Mesenchymal stem cell (in vitro differentiated cells and primary cell): ENCODE results near the gene BRME1.

Experiments
- DNase-seq: peaks from one replicate; pipeline ENCODE4 v3.0.0-alpha.2; 2013
- H2AFZ ChIP-seq: one replicate; pipeline ENCODE4 v1.6.1; 2013; ENCODE audit warnings: low read depth, mild to moderate bottlenecking, control low read depth, inconsistent platforms, low read length, moderate library complexity
- H2AK5ac ChIP-seq: 2 replicates; pipeline ENCODE4 v1.6.1; 2013; ENCODE audit warnings: low read length, moderate library complexity, mild to moderate bottlenecking, inconsistent platforms; ENCODE audit not compliant: severe bottlenecking
- H2BK120ac ChIP-seq: one replicate; pipeline ENCODE4 v1.6.1; 2013; ENCODE audit warnings: low read depth, mild to moderate bottlenecking, inconsistent platforms, low read length, moderate library complexity
- H2BK12ac ChIP-seq, 2 experiments: one replicate each; pipeline ENCODE4 v1.6.1; 2013; ENCODE audit warnings: inconsistent platforms in 2 of 2, low read length in 2 of 2, mild to moderate bottlenecking in 2 of 2, moderate library complexity in 2 of 2, control low read depth in 1 of 2
- H2BK15ac ChIP-seq: one replicate; pipeline ENCODE4 v1.6.1; 2013; ENCODE audit warnings: mild to moderate bottlenecking, low read depth, inconsistent platforms; ENCODE audit not compliant: poor library complexity, severe bottlenecking
- H2BK5ac ChIP-seq: 2 replicates; pipeline ENCODE4 v1.6.1; 2013; ENCODE audit warnings: low read depth, mild to moderate bottlenecking, low read length, control low read depth, inconsistent platforms; ENCODE audit not compliant: poor library complexity, severe bottlenecking
- H3K14ac ChIP-seq, 2 experiments: one replicate each; pipeline ENCODE4 v1.6.1; 2013; ENCODE audit warnings: inconsistent platforms in 2 of 2, low read length in 2 of 2, control low read depth in 1 of 2, mild to moderate bottlenecking in 1 of 2, moderate library complexity in 1 of 2
- H3K18ac ChIP-seq, 2 experiments: one replicate each; pipeline ENCODE4 v1.6.1; 2013; ENCODE audit warnings: inconsistent platforms in 2 of 2, low read length in 2 of 2, control low read depth in 1 of 2, low read depth in 1 of 2, mild to moderate bottlenecking in 1 of 2
- H3K23ac ChIP-seq, 2 experiments: one replicate each; pipeline ENCODE4 v1.6.1; 2013; ENCODE audit warnings: inconsistent platforms in 2 of 2, low read length in 2 of 2, mild to moderate bottlenecking in 2 of 2, moderate library complexity in 2 of 2, control low read depth in 1 of 2
- H3K27ac ChIP-seq: 2 replicates; pipeline ENCODE4 v1.5.1; 2013; ENCODE audit warnings: mild to moderate bottlenecking, moderate library complexity, low read length, control low read depth, inconsistent platforms; ENCODE audit not compliant: poor library complexity, severe bottlenecking
- H3K27me3 ChIP-seq, 2 experiments: 2 replicates each; pipeline versions ENCODE4 v1.6.1 to v1.7.0; 2013; ENCODE audit warnings: low read length in 2 of 2, mild to moderate bottlenecking in 2 of 2, moderate library complexity in 2 of 2, control low read depth in 1 of 2, inconsistent platforms in 1 of 2; ENCODE audit not compliant: control insufficient read depth in 1 of 2, insufficient read depth in 1 of 2
- H3K36me3 ChIP-seq, 2 experiments: 2 replicates each; pipeline versions ENCODE4 v1.6.1 to v1.7.0; 2013; ENCODE audit warnings: low read length in 2 of 2, control low read depth in 1 of 2, inconsistent platforms in 1 of 2, low read depth in 1 of 2, mild to moderate bottlenecking in 1 of 2; ENCODE audit not compliant: insufficient read depth in 2 of 2, control insufficient read depth in 1 of 2
- H3K4ac ChIP-seq, 2 experiments: one replicate each; pipeline ENCODE4 v1.6.1; 2013; ENCODE audit warnings: inconsistent platforms in 2 of 2, low read length in 2 of 2, mild to moderate bottlenecking in 2 of 2, moderate library complexity in 2 of 2, control low read depth in 1 of 2, low read depth in 1 of 2
- H3K4me1 ChIP-seq: 2 replicates; pipeline ENCODE4 v1.6.1; 2013; ENCODE audit warnings: low read depth, low read length, control low read depth; ENCODE audit not compliant: control insufficient read depth, insufficient read depth
- H3K4me2 ChIP-seq: 2 replicates; pipeline ENCODE4 v1.6.1; 2013; ENCODE audit warnings: low read length, mild to moderate bottlenecking, inconsistent platforms; ENCODE audit not compliant: poor library complexity, severe bottlenecking
- H3K4me3 ChIP-seq, 2 experiments: 2 replicates each; pipeline versions ENCODE4 v1.5.1 to v1.7.0; 2013; ENCODE audit warnings: low read length in 2 of 2, mild to moderate bottlenecking in 2 of 2, control low read depth in 1 of 2, low read depth in 1 of 2; ENCODE audit not compliant: insufficient read depth in 1 of 2
- H3K79me1 ChIP-seq: replicated peaks from 2 replicates; pipeline ENCODE4 v1.6.1; 2013; ENCODE audit warnings: mild to moderate bottlenecking, control low read depth, low read length, inconsistent platforms; ENCODE audit not compliant: poor library complexity, severe bottlenecking
- H3K9ac ChIP-seq: 2 replicates; pipeline ENCODE4 v1.7.0; 2013; ENCODE audit warnings: mild to moderate bottlenecking, low read length, moderate library complexity
- H3K9me3 ChIP-seq: 2 replicates; pipeline ENCODE4 v1.7.0; 2013; ENCODE audit warnings: mild to moderate bottlenecking, low read length; ENCODE audit not compliant: control insufficient read depth
- H4K8ac ChIP-seq: one replicate; pipeline ENCODE4 v1.6.1; 2013; ENCODE audit warnings: inconsistent platforms, mild to moderate bottlenecking, low read length, moderate library complexity
- H4K91ac ChIP-seq: one replicate; pipeline ENCODE4 v1.6.1; 2013; ENCODE audit warnings: mild to moderate bottlenecking, low read length, inconsistent platforms
- WGBS: methylation state at CpG from one replicate; pipeline ENCODE4 v1.1.7; 2013; ENCODE audit warnings: mixed read lengths; 5-methylcytosine and 5-hydroxymethylcytosine counted together

Gene BRME1

DNA sequence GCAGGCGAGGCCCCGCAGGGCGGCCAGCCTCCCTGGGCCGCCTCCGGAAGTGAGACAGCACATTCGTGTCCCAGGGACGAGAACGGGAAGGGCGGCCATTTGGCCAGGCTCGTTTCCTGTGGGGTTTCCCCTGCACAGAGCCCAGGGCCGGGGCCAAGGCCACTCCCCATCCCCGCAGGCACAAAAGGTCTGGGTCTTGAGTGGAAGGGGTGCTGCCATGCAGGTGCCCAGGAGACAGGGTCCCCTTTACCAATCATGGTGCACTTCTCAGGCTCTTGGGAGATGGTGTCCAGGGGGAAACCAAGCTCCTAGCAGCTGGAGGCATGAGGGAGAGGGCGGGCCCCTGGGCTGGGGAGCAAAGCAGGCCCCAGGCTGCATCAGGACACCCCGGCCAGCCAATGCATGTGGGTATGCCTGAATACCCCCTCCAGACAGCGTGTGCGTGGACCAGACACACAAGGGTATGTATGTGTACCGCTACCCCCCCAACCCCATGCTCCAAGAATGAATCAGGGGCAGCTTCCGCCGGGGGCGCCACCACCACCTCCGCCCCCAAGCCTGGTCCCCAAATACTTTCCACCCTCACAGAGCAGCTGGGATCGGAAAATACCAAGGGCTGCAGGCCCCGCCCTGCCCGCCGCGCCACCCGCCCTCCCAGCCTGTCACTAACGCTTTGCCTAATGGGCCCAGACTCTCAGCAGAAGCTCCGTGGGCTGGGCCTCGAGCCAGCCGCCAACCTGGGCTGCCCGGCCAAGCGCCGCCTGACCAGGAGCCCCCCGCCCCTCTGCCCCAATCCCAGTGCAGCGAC, 66.6 kb downstream of the BRME1 start:
- 49% methylated on average over 36 of the region's 36 CpGs for WGBS
- Histone ChIP-seq H3K4me2 (peak overlapping the region; percentile 93), H2AFZ (no peak overlapping the region)

DNA sequence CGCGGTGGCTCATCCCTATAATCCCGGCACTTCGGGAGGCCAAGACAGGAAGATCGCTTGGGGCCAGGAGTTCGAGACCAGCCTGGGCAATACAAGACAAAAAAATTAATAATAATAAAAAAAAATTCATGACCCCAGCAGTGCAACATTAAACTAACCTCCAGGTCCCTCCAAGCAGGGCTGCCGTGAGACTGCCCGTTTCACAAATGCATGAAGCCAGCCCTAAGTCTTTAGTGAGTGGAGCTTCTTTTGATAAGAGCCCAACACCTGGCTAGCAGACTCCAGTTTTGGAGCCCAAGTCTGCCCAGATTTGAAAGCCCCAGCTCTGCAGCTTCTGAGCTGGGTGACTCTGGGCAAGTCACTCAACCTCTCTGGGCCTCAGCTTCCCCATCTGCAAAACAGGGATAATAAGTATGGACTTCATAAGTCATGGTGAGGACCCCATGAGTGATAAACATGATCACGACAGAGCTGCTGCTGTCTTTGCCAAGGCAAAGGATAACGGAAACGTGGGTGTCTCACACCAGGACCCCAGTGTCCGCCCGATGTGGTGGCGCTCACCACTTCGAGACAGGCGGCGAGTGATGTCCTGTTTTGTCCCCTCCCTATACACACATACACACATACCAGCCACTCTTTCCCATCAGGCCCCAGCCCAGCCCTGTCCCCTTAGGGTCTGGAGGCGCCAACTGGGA, 67.3 kb downstream of the BRME1 start:
- H3K4me1 ChIP-seq = peaks cover 59% of the 10 kb centered on the region
- peak overlapping the region; percentile 40 to 73 for H3K4ac ChIP-seq
- H4K91ac ChIP-seq = peak overlapping the region; percentile 6
- H3K9me3 ChIP-seq = no peaks in the 10 kb centered on the region
- peak overlapping the region; percentile 69 for H2AK5ac ChIP-seq
- peak overlapping the region in 1 of 2 experiments; percentile 69 for H2BK12ac ChIP-seq
- H3K27ac ChIP-seq = peak overlapping the region; percentile 96
- peaks cover 36 to 57% of the 10 kb centered on the region in 2 experiments for H3K36me3 ChIP-seq
- H3K4me3 ChIP-seq = peak overlapping the region; percentile 56 to 82
- peak overlapping the region; percentile 73 for H2BK5ac ChIP-seq
- H3K27me3 ChIP-seq = no peaks in the 10 kb centered on the region
- H2BK15ac ChIP-seq = peak overlapping the region; percentile 73
- H3K23ac ChIP-seq = no peak overlapping the region
- peak overlapping the region; percentile 93 for H3K4me2 ChIP-seq
- WGBS = 76% methylated on average over 18 of the region's 18 CpGs
- H4K8ac ChIP-seq = peak overlapping the region; percentile 66
- DNase-seq = peak; percentile 77
- H3K9ac ChIP-seq = peak overlapping the region; percentile 95
- no peak overlapping the region for H2BK120ac ChIP-seq
- peaks cover 4% of the 10 kb centered on the region for H3K79me1 ChIP-seq
- no peak overlapping the region for H3K14ac ChIP-seq
- no peak overlapping the region for H2AFZ ChIP-seq
- H3K18ac ChIP-seq = peak overlapping the region; percentile 88 to 93

More for the DNA sequence above, 66.6 kb downstream of the BRME1 start:
- Histone ChIP-seq H3K27ac (peak overlapping the region; percentile 96), H3K4ac (peak overlapping the region; percentile 87 to 93), H3K27me3 (no peaks in the 10 kb centered on the region), H2BK5ac (peak overlapping the region; percentile 73), H3K18ac (peak overlapping the region; percentile 88 to 93), H3K36me3 (peaks cover 30 to 50% of the 10 kb centered on the region in 2 experiments), H2BK15ac (peak overlapping the region; percentile 73), H2BK120ac (peak overlapping the region; percentile 65), H4K91ac (peak overlapping the region; percentile 96), H3K9ac (peak overlapping the region; percentile 95), H2BK12ac (peak overlapping the region; percentile 69 to 74), H3K23ac (peak overlapping the region in 1 of 2 experiments; percentile 35), H3K4me3 (peak overlapping the region; percentile 56 to 82), H3K79me1 (peaks cover 4% of the 10 kb centered on the region), H3K9me3 (no peaks in the 10 kb centered on the region), H4K8ac (peak overlapping the region; percentile 66), H2AK5ac (peak overlapping the region; percentile 96), H3K4me1 (peaks cover 59% of the 10 kb centered on the region), H3K14ac (peak overlapping the region in 1 of 2 experiments; percentile 76)
- DNase-seq = peak; percentile 86

DNA sequence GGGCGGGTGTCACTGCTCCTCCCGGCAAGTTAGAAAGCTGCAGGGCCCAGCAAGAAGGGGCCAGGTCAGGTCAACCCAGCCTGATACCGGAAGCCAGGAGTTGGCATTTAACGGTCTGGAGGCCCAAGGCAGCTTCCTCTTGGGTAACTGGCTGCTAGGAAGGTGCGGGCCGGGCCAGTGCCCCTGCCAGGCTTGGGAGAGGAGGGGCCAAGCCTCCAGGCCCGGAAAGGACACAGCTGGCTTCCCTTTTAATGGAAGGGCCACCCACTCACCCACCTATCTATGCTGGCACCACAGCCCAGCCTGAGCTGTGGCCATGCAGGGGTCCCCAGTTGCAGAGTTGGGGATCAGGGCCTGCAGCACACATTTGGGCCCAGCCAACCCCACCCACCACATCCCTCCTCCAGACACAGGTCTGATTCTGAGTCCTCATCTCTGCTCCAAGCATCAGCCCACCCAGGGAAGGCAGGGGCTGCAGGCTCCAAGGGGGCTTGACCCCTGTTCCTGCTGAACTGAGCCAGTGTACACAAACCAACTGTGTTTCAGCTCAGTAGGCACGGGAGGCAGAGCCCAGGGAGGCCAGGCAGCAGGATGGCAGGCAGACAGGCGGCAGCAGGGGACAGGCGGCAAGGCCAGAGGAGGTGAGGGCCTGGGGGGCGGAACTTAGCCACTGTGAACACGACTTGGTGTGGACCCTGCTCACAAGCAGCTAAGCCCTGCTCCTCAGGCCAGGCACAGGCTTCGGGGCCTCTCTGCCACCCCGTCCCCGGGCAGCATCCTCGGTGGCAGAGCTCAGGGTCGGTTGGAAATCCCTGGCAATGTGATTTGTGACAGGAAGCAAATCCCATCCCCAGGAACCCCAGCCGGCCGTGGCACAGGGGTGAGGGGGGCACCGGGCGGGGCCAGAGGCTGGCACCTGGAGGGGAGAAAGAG, 69.9 kb downstream of the BRME1 start:
- Histone ChIP-seq H3K9ac (peak overlapping the region; percentile 95), H3K79me1 (no peaks in the 10 kb centered on the region), H3K27me3 (no peaks in the 10 kb centered on the region), H3K14ac (peak overlapping the region in 1 of 2 experiments; percentile 23), H3K4me2 (peak overlapping the region; percentile 12), H4K91ac (peak overlapping the region; percentile 74), H3K27ac (peak overlapping the region; percentile 79), H3K36me3 (peaks cover 42 to 66% of the 10 kb centered on the region in 2 experiments), H3K23ac (peak overlapping the region in 1 of 2 experiments; percentile 10), H3K4me3 (peak overlapping the region in 1 of 2 experiments; percentile 27), H2BK15ac (peak overlapping the region; percentile 73), H2BK120ac (peak overlapping the region; percentile 6), H2BK5ac (peak overlapping the region; percentile 2), H4K8ac (peak overlapping the region; percentile 29), H3K9me3 (no peaks in the 10 kb centered on the region), H3K4ac (peak overlapping the region; percentile 13 to 20), H2AFZ (no peak overlapping the region), H2BK12ac (peak overlapping the region; percentile 72 to 74), H3K4me1 (peaks cover 57% of the 10 kb centered on the region), H3K18ac (peak overlapping the region; percentile 47 to 74), H2AK5ac (peak overlapping the region; percentile 50)
- DNase-seq = peak; percentile 84
- WGBS = 84% methylated on average over 17 of the region's 21 CpGs
